Pancreas (tissue), 10 donors: ENCODE measurements around the gene PKNOX2. TPM values are rescaled to one million over a fixed set of nuclear protein-coding genes. Genes with fewer than 3 reads are reported as not detected.
A peak's percentile ranks its signal among the peaks of the same experiment; 100 is the strongest.

Experiments used
- ATAC-seq, 4 donors: fragments of 200-7000 bp; cut with Tn5 transposase; one replicate each; pipeline versions ENCODE4 v1.8.0 to v1.9.1; 2020; ENCODE audit warnings: mild to moderate bottlenecking in 4 of 4, moderate library complexity in 4 of 4
- DNase-seq, 6 donors: peaks; one replicate each; pipeline ENCODE4 v3.0.0-alpha.2; 2020
- FAIRE-seq: peaks from 2 replicates; lab custom pipeline; 2012; peaks lifted over from hg19 to GRCh38; lab: Jason Lieb, UNC
- H3K27ac ChIP-seq, 4 donors: fragments of 200-600 bp; sonication (generic); 1 replicate in 3 of 4; 2 replicates in 1 of 4; pipeline versions ENCODE4 v1.5.0 to v1.8.0; 2020
- H3K27me3 ChIP-seq, 4 donors: fragments of 200-600 bp; one replicate each; pipeline ENCODE4 v1.8.0; 2021
- H3K36me3 ChIP-seq, 3 donors: fragments of 200-600 bp; sonication (generic) in 1 of 3; one replicate each; pipeline versions ENCODE4 v1.5.0 to v1.8.0; 2020 to 2021
- H3K4me1 ChIP-seq, 3 donors: fragments of 200-600 bp; one replicate each; pipeline ENCODE4 v1.8.0; 2021
- H3K4me3 ChIP-seq, 4 donors: fragments of 200-600 bp; sonication (generic) in 2 of 4; one replicate each; pipeline versions ENCODE4 v1.5.0 to v1.8.0; 2020 to 2021
- H3K9me3 ChIP-seq, 4 donors: fragments of 200-600 bp; one replicate each; pipeline ENCODE4 v1.8.0; 2021
- WGBS, 2 donors: extraction: QIAGEN DNeasy Blood & Tissue Kit; methylation state at CpG; one replicate each; pipeline ENCODE4 v1.1.7; 2013; 5-methylcytosine and 5-hydroxymethylcytosine counted together
- intact Hi-C, 3 donors: fragments of 100-400 bp; cut with DNase I; formaldehyde crosslinking; loops; one replicate each; pipeline versions ENCODE4 v1.11.1 to v1.14.2; 2022
- polyA plus RNA-seq, 2 donors: library from polyadenylated mRNA; stranded (reverse); fragments of 200-250 nt; gene quantifications; one replicate each; pipeline ENCODE4 v1.2.3, GENCODE V29; 2013
- total RNA-seq, 6 donors: library from RNA; stranded (reverse); fragmentation: NEBNext Ultra II Directional in 4 of 6; extraction: Animal tissue kit (Norgen Biotek cat#: 25700) in 4 of 6; gene quantifications; one replicate each; pipeline versions ENCODE4 v1.2.1 to v1.2.4, GENCODE V29; 2021 to 2023
- TF ChIP-seq, protein P1 (sequence below), 4 donors: fragments of 200-600 bp; sonication (generic) in 3 of 4; IDR thresholded peaks; one replicate each; pipeline versions ENCODE4 v1.5.0 to v1.8.0; 2021; ENCODE audit warnings: antibody characterized with exemption in 4 of 4
- donor health status: healthy with polysubstance abuse.
- donor health status: DM: no; HTN: no; CAD: no; lungs with moderate emphysema.
- donor health status: DM: no; HTN: no; CAD: no.
- donor health status: control.
- donor health status: control.
- donor health status: Bipolar disorder and iron deficiency.
- donor health status: DM: yes; HTN: yes; CAD: no.
- donor health status: DM: no; HTN: no; CAD: no.
- donor health status: DM: no; HTN: no; CAD: no.
- donor health status: DM: yes; HTN: yes; CAD: no.

PKNOX2 gene
- total and polyA plus RNA-seq, 8 donors = 3.4 to 8.1 (median 5.8) TPM

DNA sequence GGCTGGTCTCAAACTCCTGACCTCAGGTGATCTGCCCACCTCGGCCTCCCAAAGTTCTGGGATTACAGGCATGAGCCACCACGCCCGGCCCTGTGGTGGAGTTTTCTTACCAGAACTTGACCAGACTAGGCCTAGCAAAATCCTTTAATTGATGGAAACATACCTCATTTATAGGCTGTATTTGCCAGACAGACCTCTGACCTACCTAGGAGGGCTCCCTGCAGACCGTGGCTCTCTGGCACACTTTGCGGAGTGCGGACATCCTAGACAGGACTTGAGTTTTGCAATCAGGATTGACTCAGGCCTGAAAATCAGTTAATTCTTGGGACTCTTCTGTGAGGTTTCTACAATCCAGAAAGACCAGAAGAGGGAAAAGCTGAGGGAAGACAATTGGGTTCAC is 278.4 kb downstream of the PKNOX2 start:
- ATAC-seq (no peak), DNase-seq (no peak), FAIRE-seq (no peak)
- Histone ChIP-seq H3K27ac (no peak overlapping the region), H3K4me1 (no peaks in the 10 kb centered on the region), H3K9me3 (no peaks in the 10 kb centered on the region), H3K27me3 (peaks cover 0 to 3% (median 0%) of the 10 kb centered on the region in 4 donors), H3K36me3 (no peaks in the 10 kb centered on the region), H3K4me3 (no peak overlapping the region)
- 90 to 95% methylated on average over 6 of the region's 6 CpGs for WGBS, 2 donors
- TF ChIP-seq, protein P1, sequence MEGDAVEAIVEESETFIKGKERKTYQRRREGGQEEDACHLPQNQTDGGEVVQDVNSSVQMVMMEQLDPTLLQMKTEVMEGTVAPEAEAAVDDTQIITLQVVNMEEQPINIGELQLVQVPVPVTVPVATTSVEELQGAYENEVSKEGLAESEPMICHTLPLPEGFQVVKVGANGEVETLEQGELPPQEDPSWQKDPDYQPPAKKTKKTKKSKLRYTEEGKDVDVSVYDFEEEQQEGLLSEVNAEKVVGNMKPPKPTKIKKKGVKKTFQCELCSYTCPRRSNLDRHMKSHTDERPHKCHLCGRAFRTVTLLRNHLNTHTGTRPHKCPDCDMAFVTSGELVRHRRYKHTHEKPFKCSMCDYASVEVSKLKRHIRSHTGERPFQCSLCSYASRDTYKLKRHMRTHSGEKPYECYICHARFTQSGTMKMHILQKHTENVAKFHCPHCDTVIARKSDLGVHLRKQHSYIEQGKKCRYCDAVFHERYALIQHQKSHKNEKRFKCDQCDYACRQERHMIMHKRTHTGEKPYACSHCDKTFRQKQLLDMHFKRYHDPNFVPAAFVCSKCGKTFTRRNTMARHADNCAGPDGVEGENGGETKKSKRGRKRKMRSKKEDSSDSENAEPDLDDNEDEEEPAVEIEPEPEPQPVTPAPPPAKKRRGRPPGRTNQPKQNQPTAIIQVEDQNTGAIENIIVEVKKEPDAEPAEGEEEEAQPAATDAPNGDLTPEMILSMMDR (IDR thresholded peaks at IDR 0.05) = no peak
- intact Hi-C loops = no loop called here

DNA sequence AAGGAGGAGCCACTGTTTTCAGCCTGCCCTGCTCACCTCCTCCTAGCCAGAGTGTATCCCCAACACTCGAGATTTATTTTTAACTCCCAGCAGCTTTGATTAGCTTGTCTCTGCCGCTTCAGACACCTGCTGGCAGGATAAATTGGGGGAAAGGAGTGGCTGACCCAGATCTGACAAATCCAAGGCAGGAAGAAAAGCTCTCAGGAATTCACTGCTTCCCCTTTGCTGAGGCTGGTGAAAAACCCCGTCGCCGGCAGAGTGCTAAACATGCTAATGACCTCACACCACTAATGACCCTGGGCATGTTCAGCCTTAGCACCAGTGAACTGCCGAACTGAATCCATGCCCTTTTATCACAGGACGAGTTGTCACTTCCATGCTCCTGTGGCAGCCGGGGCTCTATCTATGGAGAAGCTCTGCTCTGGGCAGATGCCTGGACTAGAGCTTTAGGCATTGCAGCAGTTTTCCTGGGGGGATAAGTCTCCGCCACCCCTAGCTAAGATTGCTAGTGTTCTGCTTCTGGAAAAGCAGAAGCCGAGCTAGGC is 279.3 kb downstream of the PKNOX2 start:
- Histone ChIP-seq H3K27me3 (peaks cover 0 to 3% (median 0%) of the 10 kb centered on the region in 4 donors), H3K27ac (no peak overlapping the region), H3K36me3 (no peaks in the 10 kb centered on the region), H3K4me3 (no peak overlapping the region), H3K4me1 (no peaks in the 10 kb centered on the region), H3K9me3 (no peaks in the 10 kb centered on the region)
- FAIRE-seq (no peak), ATAC-seq (peak; percentile 29 to 70 (median 44)), DNase-seq (no peak)
- TF ChIP-seq, protein P1 (IDR thresholded peaks at IDR 0.05) = no peak
- intact Hi-C loops = no loop called here
- WGBS, 2 donors = 29 to 31% methylated on average over 10 of the region's 10 CpGs

DNA sequence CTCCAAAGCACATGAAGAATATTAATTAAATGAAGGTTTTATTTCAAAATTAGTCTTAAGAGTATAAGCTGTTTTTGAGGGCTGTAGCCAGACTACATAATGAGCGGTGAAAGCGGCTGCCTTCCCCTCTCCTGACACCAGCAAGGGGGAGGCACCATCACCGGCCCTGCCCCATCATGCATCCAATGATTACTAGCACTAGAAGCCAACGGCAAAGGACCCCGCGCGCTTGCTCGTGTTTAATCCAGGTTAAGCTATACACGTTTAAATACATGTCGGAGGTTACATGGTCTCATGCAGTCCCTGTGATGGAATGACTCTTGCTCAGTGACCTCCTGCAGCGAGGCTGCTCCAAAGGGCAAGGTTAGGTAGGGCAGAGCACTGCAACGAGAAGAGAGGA is 281.2 kb downstream of the PKNOX2 start:
- Histone ChIP-seq H3K27me3 (no peaks in the 10 kb centered on the region), H3K4me3 (no peak overlapping the region), H3K4me1 (no peaks in the 10 kb centered on the region), H3K36me3 (no peaks in the 10 kb centered on the region), H3K27ac (no peak overlapping the region), H3K9me3 (no peaks in the 10 kb centered on the region)
- FAIRE-seq (no peak), DNase-seq (no peak), ATAC-seq (no peak)
- TF ChIP-seq, protein P1 (IDR thresholded peaks at IDR 0.05) = no peak
- intact Hi-C loops = no loop called here
- 79 to 82% methylated on average over 12 of the region's 12 CpGs for whole genome bisulfite sequencing, 2 donors

DNA sequence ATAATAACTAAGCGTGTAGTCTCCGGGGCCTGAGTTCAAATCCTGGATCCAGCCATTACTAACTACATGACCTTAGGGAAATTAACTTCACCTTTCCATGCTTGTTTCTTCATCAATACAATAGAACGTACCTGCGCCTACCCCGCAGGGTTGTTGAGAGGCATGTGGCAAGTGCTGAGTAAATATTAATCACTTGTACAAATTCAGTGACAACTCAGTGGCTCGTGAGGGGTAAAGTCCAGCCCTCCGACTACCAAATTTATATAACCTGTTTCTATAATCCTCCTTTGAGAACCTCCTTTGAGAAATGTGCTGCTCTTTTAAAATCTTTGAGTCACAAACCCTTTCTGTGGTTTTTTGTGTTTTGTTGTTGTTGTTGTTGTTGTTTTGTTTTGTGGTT is 281.7 kb downstream of the PKNOX2 start:
- no peaks in the 10 kb centered on the region for H3K4me1 ChIP-seq
- DNase-seq (no peak), ATAC-seq (no peak), FAIRE-seq (no peak)
- 62 to 65% methylated on average over 7 of the region's 7 CpGs for WGBS, 2 donors
- H3K9me3 ChIP-seq = no peaks in the 10 kb centered on the region
- TF ChIP-seq, protein P1 (IDR thresholded peaks at IDR 0.05) = no peak
- intact Hi-C loops = no loop called here
- no peak overlapping the region for H3K27ac ChIP-seq
- H3K4me3 ChIP-seq = no peak overlapping the region
- H3K27me3 ChIP-seq = no peaks in the 10 kb centered on the region
- no peaks in the 10 kb centered on the region for H3K36me3 ChIP-seq

DNA sequence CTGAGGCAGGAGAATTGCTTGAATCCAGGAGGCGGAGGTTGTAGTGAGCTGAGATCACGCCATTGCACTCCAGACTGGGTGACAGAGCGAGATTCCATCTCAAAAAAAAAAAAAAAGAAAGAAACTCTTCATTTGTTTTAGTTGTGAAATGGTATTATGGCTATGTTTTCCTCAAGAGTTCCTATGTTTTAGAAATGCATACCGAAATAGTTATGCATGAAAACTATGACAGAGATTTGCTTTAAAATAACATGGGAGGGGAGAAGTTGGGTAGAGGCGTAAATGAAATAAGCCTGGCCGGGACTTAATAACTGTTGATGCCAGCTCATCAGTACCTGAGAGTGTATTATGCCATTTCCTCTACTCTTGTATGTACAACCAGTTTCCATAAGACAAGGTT is 283.2 kb downstream of the PKNOX2 start:
- WGBS, 2 donors = 81 to 93% methylated on average over 6 of the region's 6 CpGs
- H3K27ac ChIP-seq = no peak overlapping the region
- intact Hi-C loops = no loop called here

More for the DNA sequence above, 283.2 kb downstream of the PKNOX2 start:
- TF ChIP-seq, protein P1 (IDR thresholded peaks at IDR 0.05) = no peak
- DNase-seq = no peak
- ATAC-seq = no peak
- no peaks in the 10 kb centered on the region for H3K9me3 ChIP-seq
- no peaks in the 10 kb centered on the region for H3K27me3 ChIP-seq
- no peak overlapping the region for H3K4me3 ChIP-seq
- peaks cover 0 to 4% (median 0%) of the 10 kb centered on the region in 3 donors for H3K4me1 ChIP-seq
- no peaks in the 10 kb centered on the region for H3K36me3 ChIP-seq
- FAIRE-seq = no peak
